Activated gamma-delta T cell treated with anti-CD3 and anti-CD28 coated beads, Interleukin-2, amount 50 U/mL, for 16 hours (primary cell): ENCODE data around the gene KLHL4.
"Not testable (repeated sequence)": the region's sequence is repeated elsewhere in the genome, so short reads cannot be mapped to it uniquely, and the experiment has no call there.

Experiments used
- DNase-seq: peaks from one replicate; pipeline ENCODE4 v3.0.0-alpha.2; 2020; ENCODE audit warnings: low read depth

Gene KLHL4

DNA sequence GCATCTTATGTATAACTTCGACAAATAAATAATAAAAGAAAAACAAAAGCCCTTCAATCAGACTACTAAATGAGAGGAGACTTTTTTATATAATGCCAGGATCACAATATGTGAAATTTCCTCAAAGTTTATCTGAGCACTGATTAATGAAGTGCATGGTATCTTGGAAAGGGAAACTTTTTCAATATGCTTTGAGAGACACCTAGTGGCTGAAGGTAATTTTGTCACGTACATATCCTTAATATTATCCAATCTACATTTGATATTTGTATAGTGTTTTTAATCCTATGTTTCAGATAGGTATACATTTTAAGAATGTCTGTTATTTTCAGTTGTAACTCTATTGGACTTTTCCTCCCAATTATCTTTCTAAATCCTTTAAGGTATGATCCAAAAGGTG, 146.8 kb downstream of the KLHL4 start:
- no peak for DNase-seq

DNA sequence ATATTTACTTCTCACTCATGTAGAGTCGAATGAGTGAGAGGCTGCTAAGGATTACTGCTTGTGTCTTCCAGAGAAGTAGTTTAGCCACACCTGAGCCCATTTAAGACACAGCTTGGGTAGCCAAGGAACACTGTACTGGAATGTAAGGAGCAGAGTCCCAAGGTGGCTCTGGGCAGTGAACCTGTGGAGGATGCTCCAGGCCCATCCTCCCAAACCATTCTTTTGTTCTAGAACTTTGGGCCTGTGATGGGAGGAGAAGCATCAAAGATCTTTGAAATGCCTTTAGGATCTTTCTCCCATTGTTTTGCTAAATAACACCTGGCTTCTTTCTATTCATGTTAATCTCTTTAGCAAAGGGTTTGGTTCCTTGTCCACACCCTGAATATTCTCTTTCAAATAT, 162.2 kb downstream of the KLHL4 start:
- no peak for DNase-seq

DNA sequence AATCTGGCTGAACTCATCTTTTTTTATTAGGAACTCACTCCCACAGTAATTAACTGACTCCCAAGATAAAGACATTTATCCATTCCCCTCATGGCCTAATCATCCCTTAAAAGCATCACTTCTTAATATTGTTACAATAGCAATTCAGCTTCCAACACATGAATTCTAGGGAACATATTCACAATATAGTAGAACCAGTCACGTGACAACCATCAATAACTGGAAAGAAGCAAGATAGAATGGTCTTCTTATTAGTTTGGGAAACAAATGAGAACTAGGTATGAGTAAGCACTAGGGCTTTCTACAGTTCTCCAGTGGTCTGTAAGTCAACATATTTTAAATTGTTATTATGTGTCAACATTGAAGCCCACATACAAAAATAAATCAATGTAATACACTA, 170.1 kb downstream of the KLHL4 start:
- DNase-seq: no peak

DNA sequence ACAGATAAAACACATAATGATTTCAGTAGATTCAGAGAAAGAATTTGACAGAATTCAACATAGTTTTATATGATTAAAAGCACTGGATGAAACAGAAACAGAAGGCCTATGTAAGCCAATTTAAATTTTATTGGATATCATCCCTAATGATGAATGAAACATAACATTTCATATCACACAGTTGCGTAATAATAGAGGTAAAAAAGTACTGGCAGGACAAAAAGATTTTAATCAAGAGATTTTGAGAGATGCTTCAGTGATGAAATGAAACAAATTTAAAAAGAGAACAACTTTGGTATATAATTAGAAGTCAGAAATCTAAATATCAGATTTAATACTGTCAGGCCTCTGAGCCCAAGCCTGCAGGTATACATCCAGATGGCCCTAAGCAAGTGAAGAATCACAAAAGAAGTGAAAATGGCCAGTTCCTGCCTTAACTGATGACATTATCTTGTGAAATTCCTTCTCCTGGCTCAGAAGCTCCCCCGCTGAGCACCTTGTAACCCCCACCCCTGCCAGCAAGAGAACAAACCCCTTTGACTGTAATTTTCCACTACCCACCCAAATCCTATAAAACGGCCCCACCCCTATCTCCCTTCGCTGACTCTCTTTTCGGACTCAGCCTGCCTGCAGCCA, 170.6 kb downstream of the KLHL4 start:
- DNase-seq: not testable (repeated sequence)

DNA sequence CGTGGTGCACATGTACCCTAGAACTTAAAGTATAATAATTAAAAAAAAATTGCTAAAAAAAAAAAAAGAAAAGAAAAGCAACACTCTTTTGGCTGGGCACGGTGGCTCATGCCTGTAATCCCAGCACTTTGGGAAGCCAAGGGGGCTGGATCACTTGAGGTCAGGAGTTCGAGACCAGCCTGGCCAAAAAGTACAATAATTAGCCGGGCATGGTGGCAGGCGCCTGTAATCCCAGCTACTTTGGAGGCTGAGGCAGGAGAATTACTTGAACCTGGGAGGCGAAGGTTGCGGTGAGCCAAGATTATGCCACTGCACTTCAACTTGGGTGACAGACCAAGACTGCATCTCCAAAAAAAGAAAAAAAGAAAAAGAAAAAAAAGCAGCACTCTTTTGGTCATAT, 171.6 kb downstream of the KLHL4 start:
- not testable (repeated sequence) for DNase-seq

DNA sequence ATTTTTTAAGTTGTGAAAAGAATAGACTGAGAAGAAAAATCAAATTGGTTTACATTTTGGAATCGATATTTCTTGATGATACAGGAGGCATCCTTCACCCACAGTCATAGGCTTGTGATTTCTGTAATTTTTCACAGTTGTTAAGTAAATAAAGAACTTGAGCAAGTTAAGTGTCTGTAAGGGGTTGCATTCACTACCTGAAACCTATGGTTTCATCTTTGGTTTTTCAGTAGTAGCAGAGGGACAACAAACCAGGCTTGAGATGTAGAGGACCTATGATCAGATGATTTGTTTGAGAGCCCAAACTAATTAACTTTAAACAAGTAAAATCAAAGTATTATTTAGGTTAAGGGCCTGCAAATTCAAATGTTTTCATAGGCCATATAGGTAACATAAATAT, 175.6 kb downstream of the KLHL4 start:
- DNase-seq: no peak

DNA sequence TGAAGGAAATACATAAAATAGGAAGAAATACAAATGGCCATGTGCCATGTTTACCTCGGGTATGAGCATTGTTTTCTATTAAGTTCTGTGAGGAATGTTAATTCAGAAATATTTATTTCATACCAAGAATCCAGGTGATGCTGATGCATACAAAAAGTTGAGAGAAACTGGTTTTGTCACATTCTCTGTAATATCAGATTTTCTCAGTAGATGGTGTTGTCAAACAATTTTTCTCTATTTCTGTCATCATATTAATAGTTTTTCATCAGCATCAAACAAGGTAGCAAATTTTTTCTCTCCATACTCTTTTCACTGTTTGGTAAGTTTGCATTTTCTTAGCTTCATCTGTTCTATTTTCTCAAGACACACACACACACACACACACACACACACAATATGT, 179.8 kb downstream of the KLHL4 start:
- no peak for DNase-seq

DNA sequence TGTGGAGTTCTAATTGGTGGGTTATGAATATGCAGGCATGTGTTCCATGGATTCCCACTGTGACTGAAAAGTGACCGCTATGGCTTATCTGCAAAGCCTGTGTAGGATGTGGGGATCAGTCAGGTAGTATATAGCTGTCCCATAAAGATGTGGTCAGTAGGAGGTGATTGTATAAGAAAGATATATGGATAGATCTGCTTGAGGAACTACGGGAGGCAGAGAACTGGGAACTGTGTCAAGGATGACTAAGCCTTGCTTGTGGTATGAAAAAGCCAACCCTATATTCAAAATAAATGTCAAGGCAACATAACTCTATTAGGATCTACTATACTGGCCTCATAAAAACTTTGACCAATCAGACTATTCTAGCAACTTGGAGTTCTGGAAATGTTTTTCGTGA, 185.2 kb downstream of the KLHL4 start:
- DNase-seq: no peak

DNA sequence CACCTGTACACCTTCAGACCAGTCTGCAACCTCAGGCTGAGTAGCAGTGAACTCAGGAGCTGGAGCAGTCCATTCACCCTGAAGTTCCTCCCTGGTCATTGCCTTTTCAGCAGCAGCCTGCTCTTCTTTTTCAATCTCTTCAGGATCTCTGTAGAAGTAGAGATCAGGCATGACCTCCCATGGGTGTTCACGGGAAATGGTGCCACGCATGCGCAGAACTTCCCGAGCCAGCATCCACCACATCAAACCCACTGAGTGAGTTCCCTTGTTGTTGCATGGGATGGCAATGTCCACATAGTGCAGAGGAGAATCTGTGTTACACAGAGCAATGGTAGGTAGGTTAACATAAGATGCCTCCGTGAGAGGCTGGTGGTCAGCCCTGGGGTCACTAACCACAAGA, 185.9 kb downstream of the KLHL4 start:
- not testable (repeated sequence) for DNase-seq

DNA sequence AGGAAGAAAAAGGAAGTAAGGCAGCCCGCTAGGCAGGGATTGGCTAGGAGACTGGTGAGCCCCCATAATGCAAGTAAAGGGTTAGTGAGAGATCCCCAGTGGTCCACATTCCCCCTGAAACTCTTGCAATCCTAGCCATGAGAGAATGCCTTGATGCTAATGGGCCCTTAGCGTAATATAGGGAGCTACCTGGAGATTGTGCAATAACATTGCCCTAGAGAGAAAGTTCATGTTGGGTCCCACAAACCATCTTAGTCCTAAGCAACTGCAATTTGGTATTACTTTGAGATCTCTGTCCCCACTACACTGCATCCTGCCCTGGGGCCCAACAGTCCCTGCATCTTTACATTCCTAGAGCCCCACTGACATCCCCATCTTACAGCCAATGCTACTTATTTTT, 188.5 kb downstream of the KLHL4 start:
- DNase-seq: no peak

DNA sequence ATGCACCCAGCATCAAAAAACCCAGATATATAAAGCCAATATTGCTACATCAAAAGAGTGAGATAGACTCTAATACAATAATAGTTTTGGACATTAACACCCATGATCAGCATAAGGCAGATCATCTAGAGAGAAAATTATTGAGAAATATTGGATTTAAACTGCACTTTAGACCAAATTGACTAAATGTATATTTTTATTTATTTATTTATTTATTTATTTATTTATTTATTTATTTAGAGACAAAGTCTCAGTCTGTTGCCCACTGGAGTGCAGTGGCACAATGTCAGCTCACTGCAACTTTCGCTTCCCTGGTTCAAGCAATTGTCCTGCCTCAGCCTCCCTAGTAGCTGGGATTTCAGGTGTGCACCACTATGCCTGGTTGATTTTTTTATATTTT, 193.0 kb downstream of the KLHL4 start:
- DNase-seq: no peak
